B cell (primary cell): ENCODE data around the gene FGFR2. TPM values are rescaled to one million over a fixed set of nuclear protein-coding genes. Genes with fewer than 3 reads are reported as not detected.

Experiments
- ATAC-seq: fragments of 200-7000 bp; cut with Tn5 transposase; one replicate; pipeline ENCODE4 v1.10.0; 2021; ENCODE audit warnings: low read depth, mild to moderate bottlenecking, moderate number of reproducible peaks, moderate library complexity
- CTCF ChIA-PET: fragments of 350-600 bp; sonication (Branson Sonifier 250); formaldehyde crosslinking; loops from one replicate; lab custom pipeline; 2021; ENCODE audit warnings: antibody characterized with exemption, inconsistent platforms; lab: Charles Lee
- POLR2A ChIA-PET: fragments of 350-600 bp; sonication (Branson Sonifier 250); formaldehyde crosslinking; loops from one replicate; lab custom pipeline; 2021; ENCODE audit warnings: antibody characterized with exemption; lab: Charles Lee
- DNase-seq: peaks from one replicate; pipeline ENCODE4 v3.0.0; 2013
- H2AFZ ChIP-seq: 2 replicates; pipeline ENCODE4 v1.6.1; 2012; ENCODE audit warnings: mild to moderate bottlenecking, low read depth, low read length; ENCODE audit not compliant: insufficient read depth, poor library complexity, severe bottlenecking
- H3K27ac ChIP-seq, 2 donors: 1 replicate in 1 of 2; 2 replicates in 1 of 2; pipeline ENCODE4 v1.5.1; 2012 to 2013; ENCODE audit warnings: low read length in 2 of 2, mild to moderate bottlenecking in 2 of 2, moderate library complexity in 1 of 2
- H3K27me3 ChIP-seq, 4 experiments: fragments of 200-600 bp in 1 of 4; sonication (generic) in 1 of 4; replicated peaks in 1 of 4; 1 replicate in 2 of 4; 2 replicates in 2 of 4; pipeline versions ENCODE4 v1.6.1 to v1.7.0; 2013 to 2016; ENCODE audit warnings: low read length in 3 of 4, mild to moderate bottlenecking in 2 of 4, mixed read lengths in 1 of 4, moderate library complexity in 1 of 4; ENCODE audit not compliant: insufficient read depth in 4 of 4, control insufficient read depth in 3 of 4; ENCODE audit errors: control extremely low read depth in 1 of 4
- H3K36me3 ChIP-seq, 2 experiments: replicated peaks in 1 of 2; 1 replicate in 1 of 2; 2 replicates in 1 of 2; pipeline versions ENCODE4 v1.6.1 to v1.7.1; 2013; ENCODE audit warnings: low read length in 1 of 2; ENCODE audit not compliant: insufficient read depth in 2 of 2, control insufficient read depth in 1 of 2; ENCODE audit errors: control extremely low read depth in 1 of 2, extremely low read depth in 1 of 2
- H3K4me1 ChIP-seq, 2 donors: fragments of 200-600 bp in 1 of 2; sonication (generic) in 1 of 2; 1 replicate in 1 of 2; 2 replicates in 1 of 2; pipeline versions ENCODE4 v1.5.1 to v1.6.1; 2013 to 2017; ENCODE audit warnings: low read length in 2 of 2; ENCODE audit not compliant: control insufficient read depth in 2 of 2, insufficient read depth in 2 of 2
- H3K4me2 ChIP-seq: replicated peaks from 2 replicates; pipeline ENCODE3; 2012; ENCODE audit warnings: mild to moderate bottlenecking, low read depth, low read length; ENCODE audit not compliant: poor library complexity, severe bottlenecking
- H3K4me3 ChIP-seq, 5 experiments: fragments of 200-600 bp in 1 of 5; sonication (generic) in 1 of 5; 1 replicate in 3 of 5; 2 replicates in 2 of 5; pipeline versions ENCODE4 v1.5.1 to v1.7.0; 2011 to 2016; ENCODE audit warnings: low read length in 4 of 5, mild to moderate bottlenecking in 4 of 5, low read depth in 2 of 5, control low read depth in 1 of 5, moderate library complexity in 1 of 5; ENCODE audit not compliant: insufficient read depth in 1 of 5; ENCODE audit errors: control extremely low read depth in 1 of 5, extremely low read depth in 1 of 5
- H3K79me2 ChIP-seq: fragments of 200-600 bp; sonication (generic); one replicate; pipeline ENCODE4 v1.6.0; 2016; ENCODE audit warnings: low read length; ENCODE audit not compliant: control insufficient read depth, insufficient read depth
- H3K9ac ChIP-seq: fragments of 200-600 bp; sonication (generic); 2 replicates; pipeline ENCODE4 v1.6.1; 2017; ENCODE audit warnings: mild to moderate bottlenecking, low read length, moderate library complexity
- H3K9me3 ChIP-seq, 3 donors: one replicate each; pipeline versions ENCODE4 v1.6.1 to v1.7.1; 2013; ENCODE audit warnings: low read length in 2 of 3; ENCODE audit not compliant: control insufficient read depth in 2 of 3, insufficient read depth in 1 of 3; ENCODE audit errors: control extremely low read depth in 1 of 3
- H4K20me1 ChIP-seq: 2 replicates; pipeline ENCODE4 v1.6.0; 2012; ENCODE audit warnings: mild to moderate bottlenecking, low read length; ENCODE audit not compliant: insufficient read depth, control insufficient read depth, poor library complexity, severe bottlenecking
- H3K27ac Mint-ChIP-seq: one replicate; pipeline ENCODE4 v1.8.0; 2021; ENCODE audit warnings: mixed read lengths
- H3K27me3 Mint-ChIP-seq: one replicate; pipeline ENCODE4 v1.8.0; 2021; ENCODE audit warnings: mixed read lengths
- H3K4me1 Mint-ChIP-seq: one replicate; pipeline ENCODE4 v1.8.0; 2021; ENCODE audit warnings: mixed read lengths
- H3K4me3 Mint-ChIP-seq: one replicate; pipeline ENCODE4 v1.8.0; 2021; ENCODE audit warnings: mixed read lengths
- H3K9me3 Mint-ChIP-seq: one replicate; pipeline ENCODE4 v1.8.0; 2022; ENCODE audit warnings: mixed read lengths; ENCODE audit not compliant: insufficient read depth
- CTCF ChIP-seq: fragments of 200-600 bp; IDR thresholded peaks from one replicate; pipeline ENCODE4 v1.8.0; 2022; ENCODE audit warnings: antibody characterized with exemption, mild to moderate bottlenecking
- EZH2 ChIP-seq: IDR thresholded peaks from 2 replicates; pipeline ENCODE4 v1.6.1; 2012; ENCODE audit warnings: borderline replicate concordance, low read depth, mild to moderate bottlenecking, moderate library complexity, low read length; ENCODE audit not compliant: insufficient read depth, poor library complexity, severe bottlenecking
- WGBS: methylation state at CpG from one replicate; pipeline ENCODE4 v1.1.5; 2013; ENCODE audit warnings: missing lambda C conversion rate; ENCODE audit not compliant: insufficient coverage; 5-methylcytosine and 5-hydroxymethylcytosine counted together
- intact Hi-C: fragments of 100-400 bp; cut with micrococcal nuclease; formaldehyde crosslinking; loops from one replicate; pipeline ENCODE4 v1.10.0; 2022
- polyA plus RNA-seq: library from polyadenylated mRNA; depleted of rRNA; stranded (reverse); fragments of >200 nt; gene quantifications from 2 replicates; pipeline ENCODE4 v1.2.3, GENCODE V29; 2012
- total RNA-seq, 2 donors: library from RNA; stranded (reverse); fragments of 120-200 nt in 1 of 2; gene quantifications; 1 replicate in 1 of 2; 2 replicates in 1 of 2; pipeline versions ENCODE4 v1.2.3 to v1.2.4, GENCODE V29; 2013 to 2022

FGFR2 gene
- total and polyA plus RNA-seq, 2 donors (not counting 1 experiment from before 2014, with no cell fraction given): not detected

- no peak for ATAC-seq
- H3K27ac Mint-ChIP-seq: no peak overlapping the region
- intact Hi-C loops: no loop called here
These were observed 4.8 kb downstream of the FGFR2 start for GRCh38 chr10:121593281-121594075.

More at GRCh38 chr10:121593281-121594075, 4.8 kb downstream of the FGFR2 start:
- peaks cover 0 to 28% (median 6%) of the 10 kb centered on the region in 4 experiments for H3K27me3 ChIP-seq
- H3K79me2 ChIP-seq: no peaks in the 10 kb centered on the region
- no peak for DNase-seq
- H4K20me1 ChIP-seq: no peaks in the 10 kb centered on the region
- CTCF ChIA-PET: no interaction called here
- H3K27ac ChIP-seq: no peak overlapping the region
- 92% methylated on average over 19 of the region's 20 CpGs for WGBS
- no peak for TF ChIP-seq CTCF
- TF ChIP-seq EZH2: no peak
- H3K9me3 ChIP-seq: no peaks in the 10 kb centered on the region
- peaks cover 3% of the 10 kb centered on the region for H3K4me1 Mint-ChIP-seq
- H3K36me3 ChIP-seq: no peaks in the 10 kb centered on the region
- peaks cover 0 to 6% of the 10 kb centered on the region in 2 donors for H3K4me1 ChIP-seq
- H3K4me3 ChIP-seq: no peak overlapping the region
- H3K9ac ChIP-seq: no peak overlapping the region
- no peak overlapping the region for H2AFZ ChIP-seq
- H3K4me3 Mint-ChIP-seq: no peak overlapping the region
- peaks cover 19% of the 10 kb centered on the region for H3K27me3 Mint-ChIP-seq
- H3K9me3 Mint-ChIP-seq: no peaks in the 10 kb centered on the region
- no peak overlapping the region for H3K4me2 ChIP-seq
- POLR2A ChIA-PET: no interaction called here
